Measurements from ENCODE around the gene TANGO6. TPM values are rescaled to one million over a fixed set of nuclear protein-coding genes. Genes with fewer than 3 reads are reported as not detected.
A peak's percentile ranks its signal among the peaks of the same experiment; 100 is the strongest.

TANGO6 gene
- total RNA-seq: 10 to 100 TPM; 33.7 to 34.8 TPM
- polyA plus RNA-seq: 10 to 100 TPM; 12.7 to 16.1 (median 15.0) TPM
- total RNA-seq: 41.8 to 75.6 (median 65.4) reads per million in 6 experiments

- peak; percentile 84 to 93 (median 91) for DNase-seq
- Mint-ChIP-seq H3K9me3 (no peaks in the 10 kb centered on the region), H3K27ac (peak within 1 kb of the TSS; percentile 77 to 95 (median 91)), H3K4me3 (peak within 1 kb of the TSS; percentile 83 to 98 (median 92)), H3K27me3 (no peaks in the 10 kb centered on the region), H3K36me3 (peaks cover 0 to 6% (median 0%) of the 10 kb centered on the region in 3 donors), H3K4me1 (peaks cover 17 to 37% (median 33%) of the 10 kb centered on the region in 4 donors)
- ATAC-seq: peak; percentile 93 to 96
- POLR2A ChIA-PET: interaction anchor here (0.5 to 1.8 kb wide), 8 partner anchors 26 to 804 kb away, joined by 3 to 5 read pairs (median 3); partner anchors contain the start of gene ZFP90
Measured at GRCh38 chr16:68843482-68844210, at the start of gene TANGO6. TANGO6 (plus strand) TSS chr16:68843531; CDS start chr16:68843618, 87 bp downstream.

- Mint-ChIP-seq H3K27me3 (no peaks in the 10 kb centered on the region), H3K36me3 (no peaks in the 10 kb centered on the region), H3K9me3 (no peaks in the 10 kb centered on the region), H3K27ac (no peak overlapping the region), H3K4me3 (no peak overlapping the region), H3K4me1 (no peaks in the 10 kb centered on the region)
- DNase-seq (no peak), ATAC-seq (no peak)
- POLR2A ChIA-PET: no interaction called here
Measured at GRCh38 chr16:68798398-68798797, 44.9 kb upstream of the TANGO6 start.

GRCh38 chr16:68800257-68800875, 43.0 kb upstream of the TANGO6 start:
- H3K4me3 Mint-ChIP-seq: no peak overlapping the region
- no peaks in the 10 kb centered on the region for H3K4me1 Mint-ChIP-seq
- no peaks in the 10 kb centered on the region for H3K36me3 Mint-ChIP-seq
- DNase-seq (peak in 9 of 10 donors; percentile 3 to 61 (median 23)), ATAC-seq (peak; percentile 57 to 90)
- H3K27ac Mint-ChIP-seq: no peak overlapping the region
- POLR2A ChIA-PET: no interaction called here
- H3K9me3 Mint-ChIP-seq: no peaks in the 10 kb centered on the region
- no peaks in the 10 kb centered on the region for H3K27me3 Mint-ChIP-seq

- ATAC-seq (no peak), DNase-seq (no peak)
- Mint-ChIP-seq H3K4me1 (no peaks in the 10 kb centered on the region), H3K27ac (peak overlapping the region in 1 of 10 donors; percentile 11), H3K36me3 (no peaks in the 10 kb centered on the region), H3K9me3 (no peaks in the 10 kb centered on the region), H3K27me3 (peaks cover 0 to 3% (median 0%) of the 10 kb centered on the region in 5 donors), H3K4me3 (no peak overlapping the region)
- POLR2A ChIA-PET: no interaction called here
Measured at GRCh38 chr16:68802190-68802589, 41.1 kb upstream of the TANGO6 start.

GRCh38 chr16:68806422-68806821, 36.9 kb upstream of the TANGO6 start:
- ATAC-seq (no peak), DNase-seq (no peak)
- Mint-ChIP-seq H3K36me3 (no peaks in the 10 kb centered on the region), H3K27me3 (peaks cover 0 to 3% (median 0%) of the 10 kb centered on the region in 5 donors), H3K27ac (no peak overlapping the region), H3K4me3 (no peak overlapping the region), H3K9me3 (no peaks in the 10 kb centered on the region), H3K4me1 (no peaks in the 10 kb centered on the region)
- POLR2A ChIA-PET: no interaction called here

GRCh38 chr16:68806981-68807380, 36.4 kb upstream of the TANGO6 start:
- Mint-ChIP-seq H3K4me1 (no peaks in the 10 kb centered on the region), H3K27ac (no peak overlapping the region), H3K9me3 (no peaks in the 10 kb centered on the region), H3K27me3 (peaks cover 0 to 3% (median 0%) of the 10 kb centered on the region in 5 donors), H3K36me3 (no peaks in the 10 kb centered on the region), H3K4me3 (no peak overlapping the region)
- DNase-seq: no peak
- POLR2A ChIA-PET: no interaction called here
- ATAC-seq: no peak

GRCh38 chr16:68814516-68814915, 28.8 kb upstream of the TANGO6 start:
- H3K36me3 Mint-ChIP-seq: no peaks in the 10 kb centered on the region
- H3K9me3 Mint-ChIP-seq: no peaks in the 10 kb centered on the region
- H3K4me3 Mint-ChIP-seq: no peak overlapping the region
- POLR2A ChIA-PET: no interaction called here
- DNase-seq (no peak), ATAC-seq (no peak)
- H3K27ac Mint-ChIP-seq: no peak overlapping the region
- H3K27me3 Mint-ChIP-seq: peaks cover 0 to 2% (median 0%) of the 10 kb centered on the region in 5 donors
- no peaks in the 10 kb centered on the region for H3K4me1 Mint-ChIP-seq

- POLR2A ChIA-PET: interaction anchor here (1.0 kb wide), 1 partner anchor 11 kb away, joined by 7 read pairs; no protein-coding TSS in a partner anchor
- Mint-ChIP-seq H3K9me3 (peaks cover 0 to 6% (median 0%) of the 10 kb centered on the region in 9 donors), H3K27ac (no peak overlapping the region), H3K4me1 (no peaks in the 10 kb centered on the region), H3K4me3 (no peak overlapping the region), H3K27me3 (peaks cover 0 to 2% (median 0%) of the 10 kb centered on the region in 5 donors), H3K36me3 (peaks cover 0 to 5% (median 0%) of the 10 kb centered on the region in 3 donors)
- ATAC-seq (no peak), DNase-seq (no peak)
Measured at GRCh38 chr16:68823401-68824135, 19.8 kb upstream of the TANGO6 start.

GRCh38 chr16:68825427-68825826, 17.9 kb upstream of the TANGO6 start:
- ATAC-seq (no peak), DNase-seq (no peak)
- H3K27ac Mint-ChIP-seq: no peak overlapping the region
- H3K36me3 Mint-ChIP-seq: peaks cover 0 to 5% (median 0%) of the 10 kb centered on the region in 3 donors
- H3K4me3 Mint-ChIP-seq: no peak overlapping the region
- H3K27me3 Mint-ChIP-seq: peaks cover 0 to 2% (median 0%) of the 10 kb centered on the region in 5 donors
- POLR2A ChIA-PET: no interaction called here
- peaks cover 0 to 6% (median 0%) of the 10 kb centered on the region in 9 donors for H3K9me3 Mint-ChIP-seq
- no peaks in the 10 kb centered on the region for H3K4me1 Mint-ChIP-seq

- Mint-ChIP-seq H3K9me3 (peaks cover 0 to 6% (median 0%) of the 10 kb centered on the region in 9 donors), H3K4me3 (no peak overlapping the region), H3K27me3 (peaks cover 0 to 2% (median 0%) of the 10 kb centered on the region in 5 donors), H3K4me1 (no peaks in the 10 kb centered on the region), H3K36me3 (peaks cover 0 to 5% (median 0%) of the 10 kb centered on the region in 3 donors), H3K27ac (no peak overlapping the region)
- no peak for ATAC-seq
- POLR2A ChIA-PET: no interaction called here
- DNase-seq: no peak
Measured at GRCh38 chr16:68826652-68827051, 16.7 kb upstream of the TANGO6 start.

GRCh38 chr16:68833251-68833650, 10.1 kb upstream of the TANGO6 start:
- H3K9me3 Mint-ChIP-seq: no peaks in the 10 kb centered on the region
- H3K4me1 Mint-ChIP-seq: peaks cover 0 to 1% (median 0%) of the 10 kb centered on the region in 4 donors
- POLR2A ChIA-PET: interaction anchor here (0.5 kb wide), 1 partner anchor 473 kb away, joined by 3 read pairs; no protein-coding TSS in a partner anchor
- no peak overlapping the region for H3K4me3 Mint-ChIP-seq
- H3K36me3 Mint-ChIP-seq: no peaks in the 10 kb centered on the region
- no peaks in the 10 kb centered on the region for H3K27me3 Mint-ChIP-seq
- ATAC-seq: no peak
- H3K27ac Mint-ChIP-seq: no peak overlapping the region
- DNase-seq: no peak

- Mint-ChIP-seq H3K27ac (no peak overlapping the region), H3K27me3 (no peaks in the 10 kb centered on the region), H3K9me3 (no peaks in the 10 kb centered on the region), H3K4me1 (peaks cover 0 to 1% (median 0%) of the 10 kb centered on the region in 4 donors), H3K36me3 (no peaks in the 10 kb centered on the region), H3K4me3 (no peak overlapping the region)
- DNase-seq (no peak), ATAC-seq (no peak)
- POLR2A ChIA-PET: interaction anchor here (0.7 to 0.9 kb wide), 2 partner anchors 11 to 16 kb away, joined by 7 read pairs; no protein-coding TSS in a partner anchor
Measured at GRCh38 chr16:68834550-68834949, 8.8 kb upstream of the TANGO6 start.

All from naive thymus-derived CD8-positive, alpha-beta T cell (primary cell).